HG03342 (cell line): ENCODE results near the gene COQ8A.
A peak's percentile ranks its signal among the peaks of the same experiment; 100 is the strongest.
"Not testable (repeated sequence)": the region's sequence is repeated elsewhere in the genome, so short reads cannot be mapped to it uniquely, and the experiment has no call there.

Experiments used
- ATAC-seq: cut with Tn5 transposase; IDR thresholded peaks from one replicate; pipeline ENCODE4 v1.9.1; 2021; ENCODE audit warnings: mild to moderate bottlenecking, moderate library complexity; ENCODE audit not compliant: unreplicated experiment

The COQ8A gene

DNA sequence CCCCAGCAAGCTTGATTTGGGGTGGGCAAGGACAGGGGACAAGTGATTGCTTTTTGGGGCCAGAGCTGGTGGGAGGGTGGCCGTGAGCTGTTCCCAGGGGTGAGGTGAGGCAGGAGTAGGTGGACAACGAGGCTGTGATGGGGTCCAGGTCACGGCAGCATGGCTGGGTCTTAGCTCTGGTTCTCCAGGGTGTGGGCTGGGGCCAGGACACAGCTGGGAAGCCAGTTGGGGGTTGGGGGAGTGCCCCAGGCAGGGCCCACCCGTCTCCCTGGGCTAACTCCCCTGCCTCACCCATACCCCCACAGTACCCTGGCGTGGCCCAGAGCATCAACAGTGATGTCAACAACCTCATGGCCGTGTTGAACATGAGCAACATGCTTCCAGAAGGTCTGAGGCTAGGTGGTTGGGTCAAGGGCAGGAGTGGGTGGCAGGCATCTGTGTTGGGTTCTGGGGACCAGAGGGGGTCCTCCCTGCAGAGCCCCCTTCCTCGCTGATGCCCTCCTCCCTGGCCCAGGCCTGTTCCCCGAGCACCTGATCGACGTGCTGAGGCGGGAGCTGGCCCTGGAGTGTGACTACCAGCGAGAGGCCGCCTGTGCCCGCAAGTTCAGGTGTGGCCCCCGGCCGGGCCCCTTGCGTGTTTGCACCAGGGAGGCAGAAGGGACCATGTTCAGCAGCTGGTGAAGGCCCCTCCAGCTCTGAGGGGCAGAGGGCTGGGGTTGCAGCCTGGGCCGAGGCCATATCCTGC lies 43.3 kb downstream of the COQ8A start:
- ATAC-seq = no peak

DNA sequence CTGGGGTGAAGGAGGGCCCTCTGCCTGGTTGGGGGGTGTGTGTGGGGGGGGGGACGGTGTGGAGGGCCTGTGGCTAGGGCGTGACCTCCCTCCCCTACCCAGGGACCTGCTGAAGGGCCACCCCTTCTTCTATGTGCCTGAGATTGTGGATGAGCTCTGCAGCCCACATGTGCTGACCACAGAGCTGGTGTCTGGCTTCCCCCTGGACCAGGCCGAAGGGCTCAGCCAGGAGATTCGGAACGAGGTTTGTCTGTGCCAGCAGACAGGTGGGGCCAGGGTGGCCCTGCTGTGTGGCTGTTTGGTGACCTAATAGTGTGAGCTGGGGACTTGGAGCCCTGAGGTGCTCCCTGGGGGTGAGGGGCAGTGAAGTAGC lies 43.9 kb downstream of the COQ8A start:
- ATAC-seq = no peak

DNA sequence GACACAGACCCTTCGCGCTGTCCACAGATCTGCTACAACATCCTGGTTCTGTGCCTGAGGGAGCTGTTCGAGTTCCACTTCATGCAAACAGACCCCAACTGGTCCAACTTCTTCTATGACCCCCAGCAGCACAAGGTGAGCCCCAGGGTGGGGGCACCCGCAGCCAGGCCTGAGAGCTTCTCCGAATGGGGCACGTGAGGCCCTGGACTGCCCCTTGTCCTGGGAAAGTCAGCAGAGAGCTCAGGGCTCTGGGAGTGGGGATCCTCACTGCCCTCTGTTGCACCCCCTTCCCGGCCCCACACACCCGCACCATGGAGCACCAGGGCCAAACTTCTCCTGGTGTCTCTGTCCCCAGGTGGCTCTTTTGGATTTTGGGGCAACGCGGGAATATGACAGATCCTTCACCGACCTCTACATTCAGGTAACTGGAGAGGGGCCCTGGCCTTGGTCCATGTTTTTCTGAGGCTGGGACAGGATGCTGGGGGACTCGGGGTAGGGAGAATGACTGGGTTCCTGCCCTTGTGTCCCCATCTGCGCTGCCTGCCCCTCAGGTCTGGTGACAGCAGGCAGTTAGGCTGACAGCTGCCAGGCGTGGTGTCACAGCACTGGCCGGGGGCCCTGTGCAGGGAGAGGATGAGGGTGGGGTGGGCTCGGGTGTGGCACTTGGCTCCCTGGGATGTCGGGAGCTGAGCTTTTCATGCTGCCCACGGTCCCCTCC lies 44.6 kb downstream of the COQ8A start:
- no peak for ATAC-seq

DNA sequence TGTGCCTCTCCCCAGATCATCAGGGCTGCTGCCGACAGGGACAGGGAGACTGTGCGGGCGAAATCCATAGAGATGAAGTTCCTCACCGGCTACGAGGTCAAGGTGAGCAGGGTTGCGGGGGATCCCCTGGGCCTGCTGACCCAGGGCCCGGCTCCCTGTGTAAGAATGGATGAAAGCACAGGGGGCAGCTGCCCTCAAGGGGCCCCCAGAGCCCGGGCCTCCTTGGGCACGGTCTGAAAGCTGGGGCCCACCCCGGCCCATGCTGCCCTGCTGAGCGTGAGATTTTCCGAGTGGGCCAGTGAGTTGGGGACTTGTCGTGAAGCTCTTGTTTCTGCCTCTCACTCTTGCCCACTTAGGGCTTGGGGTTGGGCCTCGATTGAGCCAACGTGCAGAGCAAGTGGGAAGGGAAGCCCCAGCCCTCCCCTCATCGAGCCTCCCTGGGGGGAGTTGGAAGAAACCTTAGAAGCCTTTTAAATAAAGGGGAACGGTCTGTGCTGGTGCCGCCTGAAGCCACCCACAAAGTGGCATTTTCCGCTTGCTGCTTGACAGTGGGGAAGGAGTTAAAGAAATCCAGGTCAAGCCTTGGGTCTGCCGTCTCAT lies 45.2 kb downstream of the COQ8A start:
- ATAC-seq = no peak

DNA sequence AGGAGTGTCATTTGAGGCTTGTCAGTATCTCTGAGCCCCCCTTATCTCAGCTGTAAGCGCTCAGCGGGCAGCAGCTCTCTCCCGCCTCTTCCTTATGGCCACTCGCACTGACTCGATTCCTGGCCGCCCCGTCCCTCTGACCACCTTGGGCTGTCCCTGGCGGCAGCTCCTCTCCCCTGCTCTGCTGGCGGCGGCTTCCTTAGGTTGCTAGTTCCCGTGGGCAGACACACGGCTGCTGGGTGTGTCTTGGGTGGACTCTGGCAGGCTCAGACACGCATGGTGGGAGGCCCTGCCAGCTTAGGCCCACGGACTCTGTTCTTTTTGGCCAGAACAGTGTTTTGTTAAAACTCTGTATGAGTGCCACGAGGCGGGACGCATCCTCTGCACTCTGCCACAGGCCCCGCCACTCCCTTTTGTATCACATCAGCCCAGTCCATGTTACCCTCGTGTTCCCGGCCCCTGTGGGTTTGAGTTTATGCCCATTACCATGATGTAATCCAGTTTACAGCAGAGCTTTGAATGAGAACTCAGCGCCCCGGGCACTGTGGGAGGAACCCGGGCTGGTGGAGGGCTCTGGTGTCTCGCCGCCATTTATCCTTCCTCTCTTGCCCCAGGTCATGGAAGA lies 45.9 kb downstream of the COQ8A start:
- no peak for ATAC-seq

DNA sequence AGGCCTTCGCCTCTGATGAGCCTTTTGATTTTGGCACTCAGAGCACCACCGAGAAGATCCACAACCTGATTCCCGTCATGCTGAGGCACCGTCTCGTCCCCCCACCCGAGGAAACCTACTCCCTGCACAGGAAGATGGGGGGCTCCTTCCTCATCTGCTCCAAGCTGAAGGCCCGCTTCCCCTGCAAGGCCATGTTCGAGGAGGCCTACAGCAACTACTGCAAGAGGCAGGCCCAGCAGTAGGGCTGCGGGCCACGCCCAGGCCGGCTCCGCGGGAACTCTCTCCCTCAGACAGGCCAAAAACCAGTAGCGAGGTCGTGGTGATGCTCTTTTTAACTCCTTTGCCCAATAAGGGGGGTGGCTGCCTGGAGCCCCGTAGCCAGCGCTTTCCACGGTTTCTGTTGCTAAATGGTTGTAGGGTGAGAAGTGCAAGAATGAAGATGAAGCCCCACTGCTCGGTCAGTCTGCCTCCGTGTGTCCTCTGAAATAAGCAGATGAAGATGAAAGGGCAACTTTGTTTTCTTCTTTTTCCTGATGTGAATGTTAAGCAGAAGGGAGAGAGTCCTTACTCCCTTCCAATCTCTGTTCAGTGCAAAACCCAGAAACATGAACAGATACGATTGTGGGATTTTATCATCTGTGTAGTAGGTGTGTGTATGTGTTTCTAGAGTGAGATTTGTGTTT lies 46.5 kb downstream of the COQ8A start:
- ATAC-seq = no peak

DNA sequence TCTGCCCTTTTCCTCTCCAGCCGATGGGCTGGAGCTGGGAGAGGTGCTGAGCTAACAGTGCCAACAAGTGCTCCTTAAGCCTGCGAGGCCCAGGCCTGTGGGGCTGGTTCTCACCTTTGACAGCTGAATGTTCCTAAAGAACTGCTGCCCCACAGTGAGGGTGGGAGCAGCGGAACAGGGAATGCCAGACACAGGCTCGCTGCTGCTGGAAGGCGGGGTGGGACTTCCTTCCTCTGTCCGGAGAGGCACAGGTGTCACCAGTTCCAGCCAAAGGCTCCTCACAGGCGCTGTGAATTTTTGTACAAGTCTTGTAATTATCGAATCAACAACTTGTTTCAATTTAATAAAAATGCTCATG lies 47.1 kb downstream of the COQ8A start:
- ATAC-seq = no peak

DNA sequence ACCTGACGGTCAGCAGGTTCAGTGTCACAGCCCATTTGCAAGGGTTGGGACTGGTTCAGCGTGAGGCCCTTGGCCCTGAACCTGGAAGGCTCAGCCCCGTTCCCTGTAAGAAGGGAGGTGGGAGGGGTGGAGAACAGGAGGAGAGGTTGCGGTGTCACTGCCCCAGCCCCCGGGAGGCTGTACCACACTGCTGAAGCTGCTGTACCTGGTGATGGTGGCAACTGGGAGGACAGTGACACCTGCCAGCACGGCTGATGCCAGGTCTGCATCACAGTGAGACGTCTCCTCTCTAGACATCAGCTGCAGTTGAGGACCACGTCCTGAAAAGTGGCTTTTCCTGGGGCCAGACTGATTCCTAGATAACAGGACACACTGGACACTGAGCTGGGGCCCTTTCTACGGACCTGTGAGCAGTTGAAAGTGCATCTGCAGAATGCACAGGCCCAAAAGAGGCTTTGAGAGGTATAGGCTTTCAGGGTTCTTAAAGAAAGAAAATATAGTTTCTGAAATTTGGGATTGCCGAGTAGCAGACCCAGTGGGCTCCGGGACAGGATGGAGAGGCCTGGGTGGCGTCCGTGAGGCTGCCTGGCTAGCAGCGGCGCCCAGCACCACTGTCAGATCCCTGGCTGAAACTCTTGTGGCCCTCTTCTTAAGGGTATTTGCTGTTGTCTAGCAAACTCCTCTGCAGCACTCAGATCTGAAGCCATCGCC lies 47.7 kb downstream of the COQ8A start:
- ATAC-seq = no peak

DNA sequence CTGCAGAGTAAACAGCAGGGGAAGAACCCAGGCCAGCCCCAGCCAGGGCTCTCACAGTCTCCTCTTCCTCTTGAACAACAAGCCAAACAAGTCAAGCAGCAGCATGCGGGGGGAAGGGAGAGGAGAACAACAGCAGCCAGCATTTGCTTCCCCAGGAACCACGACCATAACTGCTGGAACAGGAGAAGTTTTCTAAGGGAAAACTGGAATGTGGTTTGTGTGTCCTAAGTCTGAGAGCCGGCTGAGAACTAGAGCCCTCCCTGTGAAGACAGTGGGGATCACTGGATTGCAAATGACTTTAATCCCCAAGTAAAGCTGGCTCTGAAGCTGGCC lies 48.2 kb downstream of the COQ8A start:
- ATAC-seq = no peak

DNA sequence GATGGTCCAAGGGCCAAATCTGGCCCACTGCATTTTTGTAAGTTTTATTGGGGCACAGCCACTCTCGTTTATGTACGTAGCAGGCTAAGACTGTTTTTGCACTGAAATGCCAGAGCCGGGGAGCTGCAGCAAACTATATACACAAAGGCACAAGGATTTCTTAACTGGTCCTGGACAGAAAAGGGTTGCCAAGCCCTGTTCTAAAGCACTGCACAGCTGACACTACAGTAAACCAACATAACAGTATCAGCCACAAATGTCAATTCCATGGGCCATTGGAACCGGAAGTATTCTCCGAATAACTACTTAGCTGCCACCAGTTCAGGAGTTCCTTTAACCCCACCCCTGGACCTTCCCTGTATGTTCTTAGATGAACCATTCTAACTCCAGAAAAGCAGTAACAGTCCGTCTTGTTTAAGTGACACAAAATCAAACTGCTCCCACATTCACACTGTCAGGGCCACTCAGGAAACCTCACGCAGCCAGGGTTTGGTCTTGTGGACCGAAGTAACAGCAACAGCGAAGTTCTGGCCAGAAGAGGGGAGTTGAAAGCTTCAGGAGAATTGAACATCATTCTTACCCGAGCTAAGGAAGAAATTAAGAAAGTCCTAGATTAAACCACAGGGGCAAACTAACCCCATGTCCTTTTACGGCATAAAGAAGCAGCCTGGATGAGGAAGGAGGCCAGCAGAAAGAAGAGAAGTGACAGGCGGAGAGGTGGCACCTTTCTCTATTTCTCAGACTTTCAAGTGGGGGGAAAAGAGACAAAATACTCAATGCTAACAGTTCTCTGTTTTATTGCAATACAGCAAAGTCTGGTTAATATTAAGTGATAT lies 49.2 kb downstream of the COQ8A start:
- no peak for ATAC-seq

DNA sequence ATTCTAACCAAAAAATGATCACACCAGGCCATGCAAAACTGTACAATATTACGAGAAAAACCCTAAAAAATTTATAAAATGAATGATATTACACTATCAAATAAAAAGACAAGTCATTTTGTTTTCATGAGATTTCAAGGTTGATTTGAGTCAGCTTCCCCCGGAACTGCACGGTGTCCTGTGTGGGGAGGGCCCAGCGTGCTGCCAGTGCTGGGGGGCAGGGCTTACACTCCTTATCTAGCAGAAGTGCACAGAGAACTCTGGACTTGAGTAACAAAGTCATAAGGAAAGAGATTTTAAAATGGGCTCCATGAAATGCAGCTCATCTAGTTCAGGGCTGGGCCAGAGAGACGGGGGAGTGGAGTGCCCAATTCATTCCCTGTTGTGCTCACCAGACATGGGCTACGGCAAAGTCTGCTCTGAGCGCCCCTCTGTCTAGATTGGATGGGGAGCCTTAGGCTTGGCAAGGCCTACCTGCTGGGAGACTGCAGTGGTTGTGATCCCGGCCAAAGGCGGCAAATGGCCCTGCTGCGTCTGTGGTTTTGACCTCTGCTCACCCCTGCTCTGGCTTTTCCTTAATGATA lies 50.1 kb downstream of the COQ8A start:
- ATAC-seq = peak; percentile 67

DNA sequence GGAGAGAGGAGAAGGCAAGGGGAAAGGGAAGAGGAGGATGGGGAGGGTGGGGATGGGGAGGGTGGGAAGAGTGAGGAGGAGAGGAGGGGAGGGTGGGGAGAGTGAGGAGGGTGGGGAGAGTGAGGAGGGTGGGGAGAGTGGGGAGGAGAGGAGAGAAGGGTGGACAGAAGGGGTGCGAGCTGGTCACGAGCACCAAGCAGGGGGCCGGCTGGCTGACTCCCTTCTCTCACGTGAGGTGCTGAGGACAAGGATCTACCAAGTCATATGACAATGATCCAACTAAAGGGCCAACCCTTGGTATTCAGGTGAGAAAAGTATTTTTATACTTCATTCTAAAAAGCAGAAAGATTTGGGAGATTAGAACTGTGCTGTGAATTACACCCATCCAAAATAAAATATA lies 51.8 kb downstream of the COQ8A start:
- ATAC-seq = no peak

DNA sequence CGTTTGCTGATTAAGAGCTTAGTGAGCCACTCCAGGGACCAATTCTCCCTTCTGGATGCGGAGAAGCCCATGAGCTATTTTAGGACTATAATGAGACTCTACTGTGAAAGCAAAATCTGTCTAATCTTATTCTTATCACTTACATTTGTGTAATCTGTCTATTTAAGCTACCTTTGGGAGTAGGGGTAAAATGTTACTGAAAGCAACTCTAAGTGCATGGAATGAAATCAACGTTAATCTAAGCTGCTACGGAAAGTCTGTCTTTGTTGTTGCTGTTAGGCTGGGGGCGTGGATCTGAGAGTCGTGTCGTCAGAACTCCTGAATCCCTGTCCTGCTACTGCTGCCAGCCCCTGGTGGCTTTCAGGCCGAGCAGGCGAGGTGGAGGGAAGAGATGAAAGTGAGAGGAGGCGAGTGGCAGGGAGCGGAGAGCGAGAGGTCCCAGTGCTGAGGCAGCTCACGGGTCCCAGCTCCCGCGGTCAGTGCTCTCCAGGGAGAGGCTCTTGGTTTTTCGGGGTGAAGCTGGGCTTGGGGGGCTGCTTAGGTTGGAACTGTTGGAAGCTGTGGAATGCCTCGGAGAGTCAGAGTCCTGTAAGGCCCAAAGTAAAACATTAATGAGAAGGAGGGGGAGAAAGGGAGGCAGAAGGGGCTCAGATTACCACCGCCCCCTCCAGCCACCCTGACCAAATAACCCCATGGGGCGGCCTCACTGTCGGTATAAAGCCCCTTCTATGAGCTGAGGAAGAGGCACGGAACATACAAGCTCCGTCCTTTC lies 53.9 kb downstream of the COQ8A start:
- ATAC-seq = no peak

DNA sequence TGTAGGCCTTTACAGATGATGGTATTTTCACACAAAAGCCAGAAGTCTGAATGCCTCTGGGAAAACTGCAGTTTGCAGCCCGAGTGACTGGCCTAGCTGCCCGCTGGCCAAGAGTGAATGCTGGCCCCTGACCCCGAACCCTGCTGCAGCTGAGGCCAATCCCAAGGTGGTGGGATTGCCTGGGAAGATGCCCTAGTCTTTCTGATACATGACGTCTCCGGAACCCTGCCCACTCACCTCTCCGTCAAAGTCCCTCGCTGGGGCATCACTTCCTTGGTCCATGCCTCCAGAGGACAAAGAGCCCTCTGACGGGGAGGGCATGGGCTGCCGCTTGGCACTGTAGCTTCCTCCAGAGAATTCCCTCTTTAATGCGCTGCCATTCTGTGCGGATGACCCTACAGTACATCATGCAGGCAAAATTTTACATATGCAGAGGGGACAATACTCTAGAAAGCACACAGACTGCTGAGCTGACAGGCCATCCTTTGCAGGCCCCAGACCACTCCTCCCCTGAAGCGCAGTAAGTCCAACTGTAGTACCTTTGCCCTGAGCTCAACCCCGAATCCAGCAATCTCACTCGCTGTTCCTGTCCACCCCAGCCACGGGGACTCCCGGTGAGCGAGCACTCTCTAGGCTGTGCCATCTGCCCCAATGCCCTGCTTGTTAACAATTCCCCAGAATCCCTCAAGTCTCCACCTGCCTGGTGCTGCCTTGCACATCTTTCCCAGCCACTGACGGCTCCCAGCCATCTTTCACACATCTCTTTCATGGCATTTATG lies 54.7 kb downstream of the COQ8A start:
- ATAC-seq = no peak

DNA sequence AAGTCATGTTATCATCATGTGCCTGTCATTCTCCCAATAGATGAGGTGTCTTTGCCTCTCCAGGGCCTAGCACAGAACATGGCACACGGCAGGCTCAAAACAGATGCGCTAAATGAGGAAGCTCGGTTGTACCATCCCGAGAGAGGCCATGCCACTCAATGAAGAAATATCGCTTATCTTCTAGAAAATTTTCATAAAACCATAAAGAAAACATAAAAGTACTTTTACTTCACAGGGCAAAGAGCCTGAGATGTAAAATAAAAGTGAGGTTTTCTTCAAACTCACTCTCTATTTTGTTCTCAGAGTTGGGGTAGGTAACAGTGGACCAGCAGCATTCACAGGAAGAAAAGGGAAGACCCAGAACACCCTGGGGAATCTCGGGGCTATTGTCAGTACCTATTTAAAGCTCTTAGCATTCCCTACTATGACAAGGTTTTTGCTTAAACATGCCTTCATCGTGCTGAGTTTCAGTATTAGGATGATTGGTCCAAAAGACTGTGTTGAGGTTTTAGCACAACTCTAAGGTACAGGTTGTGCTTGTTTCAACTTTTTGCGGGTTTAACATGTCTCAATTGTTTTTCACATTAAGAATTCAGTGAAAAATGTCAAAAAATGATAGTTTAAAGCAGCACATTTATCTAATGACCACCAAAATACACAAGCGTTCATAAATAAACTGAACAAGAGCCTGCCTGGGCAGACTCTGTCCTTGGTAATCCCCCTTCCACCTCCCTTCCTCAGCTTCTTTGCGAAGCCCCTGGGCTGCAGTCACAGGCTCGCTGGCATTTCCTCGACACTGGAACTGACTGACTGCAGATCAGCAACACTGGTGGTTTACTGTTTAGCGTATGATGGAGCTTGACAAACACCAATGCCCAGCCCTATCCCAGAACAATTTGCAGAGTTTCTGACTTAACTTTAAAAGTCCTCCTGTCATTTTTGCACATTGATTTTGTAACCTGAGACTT lies 55.6 kb downstream of the COQ8A start:
- ATAC-seq = peak; percentile 99

DNA sequence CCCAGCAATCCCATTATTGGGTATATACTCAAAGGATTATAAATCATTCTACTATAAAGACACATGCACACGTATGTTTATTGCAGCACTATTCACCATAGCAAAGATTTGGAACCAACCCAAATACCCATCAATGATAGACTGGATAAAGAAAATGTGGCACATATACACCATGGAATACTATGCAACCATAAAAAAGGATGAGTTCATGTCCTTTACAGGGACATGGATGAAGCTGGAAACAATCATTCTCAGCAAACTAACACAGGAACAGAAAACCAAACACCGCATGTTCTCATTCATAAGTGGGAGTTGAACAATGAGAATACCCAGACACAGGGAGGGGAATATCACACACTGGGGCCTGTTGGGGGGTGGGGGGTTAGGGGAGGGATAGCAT lies 59.5 kb downstream of the COQ8A start:
- ATAC-seq = not testable (repeated sequence)

DNA sequence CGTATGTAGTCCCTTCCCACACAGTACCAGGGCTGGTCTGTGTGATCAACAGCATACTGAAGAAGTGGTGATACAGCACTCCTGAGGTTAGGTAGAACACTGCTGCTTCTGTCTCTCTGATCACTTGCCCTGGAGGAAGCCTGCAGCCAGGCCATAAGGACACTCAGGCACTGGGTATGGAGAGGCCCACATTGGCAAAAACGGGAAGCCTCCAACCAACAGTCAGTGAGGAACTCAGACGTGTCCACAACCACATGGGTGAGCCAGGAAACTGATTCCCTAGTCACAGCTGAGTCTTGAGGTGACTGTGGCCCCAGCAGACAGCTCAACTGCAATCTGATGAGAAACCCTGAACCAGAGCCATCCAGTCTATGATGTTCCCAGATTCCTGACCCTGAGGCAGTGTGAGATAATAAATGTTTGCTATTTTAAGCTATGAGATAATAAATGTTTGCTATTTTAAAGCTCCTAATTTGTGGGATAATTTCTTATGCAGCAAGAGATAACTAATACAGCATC lies 62.5 kb downstream of the COQ8A start:
- no peak for ATAC-seq
